HL-60 (cell line): ENCODE data around the gene UFD1.

Experiments
- DNase-seq, 2 experiments: peaks; one replicate each; pipeline ENCODE4 v3.0.0-alpha.2; 2010 to 2020; ENCODE audit warnings: low read depth in 1 of 2, low spot score in 1 of 2
- H3K27ac ChIP-seq: fragments of 250-450 bp; sonication (Bioruptor Pico); replicated peaks from 2 replicates; pipeline ENCODE4 v1.5.1; 2020; ENCODE audit warnings: mild to moderate bottlenecking, moderate library complexity
- H3K27me3 ChIP-seq: fragments of 250-450 bp; sonication (Bioruptor Pico); 2 replicates; pipeline ENCODE4 v1.5.1; 2021; ENCODE audit warnings: mild to moderate bottlenecking, moderate library complexity; ENCODE audit not compliant: insufficient read depth, poor library complexity, severe bottlenecking
- H3K4me3 ChIP-seq: replicated peaks from 2 replicates; pipeline ENCODE4 v1.5.1; 2011; ENCODE audit warnings: mild to moderate bottlenecking, control low read depth, low read length; ENCODE audit not compliant: insufficient read depth
- CTCF ChIP-seq: IDR thresholded peaks from one replicate; pipeline ENCODE4 v1.5.1; 2011; ENCODE audit warnings: low read length, control low read depth, inconsistent platforms; ENCODE audit not compliant: insufficient read depth
- GABPA ChIP-seq: IDR thresholded peaks from 2 replicates; pipeline ENCODE4 v1.6.1; 2012; ENCODE audit warnings: low read depth
- POLR2AphosphoS5 ChIP-seq: IDR thresholded peaks from 2 replicates; pipeline ENCODE4 v1.6.1; 2012; ENCODE audit warnings: low read depth
- REST ChIP-seq: IDR thresholded peaks from 2 replicates; pipeline ENCODE4 v1.6.1; 2012; ENCODE audit warnings: low read depth; ENCODE audit not compliant: insufficient replicate concordance
- SPI1 ChIP-seq: IDR thresholded peaks from 2 replicates; pipeline ENCODE4 v1.6.1; 2012; ENCODE audit warnings: low read depth, mild to moderate bottlenecking, borderline replicate concordance

Gene UFD1

GRCh38 chr22:19422440-19423301, 56.3 kb downstream of the UFD1 start:
- TF ChIP-seq SPI1 (no peak), POLR2AphosphoS5 (no peak), CTCF (no peak), GABPA (no peak), REST (no peak)
- no peak for DNase-seq
- no peaks in the 10 kb centered on the region for H3K27me3 ChIP-seq
- H3K4me3 ChIP-seq, result no peak overlapping the region
- H3K27ac ChIP-seq, result peak overlapping the region; percentile 20; the same call in 1 of the 2 replicates

DNA sequence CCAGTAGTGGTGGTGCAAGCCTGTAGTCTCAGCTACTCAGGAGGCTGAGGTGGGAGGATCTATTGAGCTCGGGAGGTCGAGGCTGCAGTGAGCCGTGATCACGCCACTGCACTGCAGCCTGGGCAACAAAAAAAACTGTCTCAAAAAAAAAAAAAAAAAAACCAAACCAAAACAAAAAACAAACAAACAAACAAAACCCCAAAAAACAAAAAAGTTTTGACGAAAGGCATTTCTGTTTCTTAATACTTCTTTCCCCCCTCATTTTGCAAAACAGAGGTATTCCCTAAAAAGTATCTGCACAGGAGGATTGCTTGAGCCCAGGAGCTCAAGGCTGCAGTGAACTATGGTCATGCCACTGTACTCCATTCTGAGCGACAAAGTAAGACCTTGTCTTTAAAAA, 58.7 kb downstream of the UFD1 start:
- no peak for TF ChIP-seq REST
- TF ChIP-seq SPI1, result no peak
- TF ChIP-seq POLR2AphosphoS5, result no peak

DNA sequence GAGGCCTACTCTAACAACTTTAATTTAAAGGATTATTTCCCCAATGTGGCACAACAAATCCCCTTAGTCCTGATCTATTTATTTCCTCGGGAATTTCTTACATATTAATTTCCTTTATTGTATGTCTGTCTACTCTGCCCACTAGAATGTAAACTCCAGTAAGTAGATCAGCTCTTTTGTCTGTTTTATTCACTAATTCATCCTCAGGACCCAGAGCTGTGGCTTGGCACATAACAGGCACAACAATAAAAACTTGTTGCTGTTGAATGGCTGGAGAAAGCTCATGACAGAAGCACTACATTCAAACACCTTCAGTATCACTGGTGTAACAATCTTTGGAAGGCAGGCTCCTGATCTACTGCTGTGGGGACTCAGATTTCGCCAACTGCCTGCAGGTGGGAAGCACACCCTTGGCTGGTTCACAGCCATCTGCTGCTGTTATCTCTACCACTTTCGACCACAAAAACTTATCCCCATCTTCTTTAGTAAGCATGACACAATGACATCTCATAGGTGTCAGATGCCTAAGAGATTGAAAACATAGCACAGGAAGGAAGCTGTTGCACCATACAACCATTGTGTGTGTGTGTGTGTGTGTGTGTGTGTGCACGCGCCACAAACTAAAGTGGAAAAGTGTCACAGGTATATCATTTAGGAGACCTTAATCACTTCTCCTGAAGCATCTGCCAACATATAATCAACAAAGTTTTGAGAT, 59.4 kb downstream of the UFD1 start:
- Histone ChIP-seq H3K27ac (peak overlapping the region; percentile 85), H3K4me3 (no peak overlapping the region)

More for the DNA sequence above, 58.7 kb downstream of the UFD1 start:
- Histone ChIP-seq H3K27ac (peak overlapping the region; percentile 85), H3K4me3 (no peak overlapping the region), H3K27me3 (no peaks in the 10 kb centered on the region)
- DNase-seq, result no peak

More for the DNA sequence above, 59.4 kb downstream of the UFD1 start:
- H3K27me3 ChIP-seq, result no peaks in the 10 kb centered on the region
- TF ChIP-seq POLR2AphosphoS5, result peak; percentile 80
- peak; percentile 54 for TF ChIP-seq GABPA
- no peak for TF ChIP-seq CTCF
- DNase-seq, result peak; percentile 72 to 73
